ENCODE measurements around the gene PDE4D. TPM values are rescaled to one million over a fixed set of nuclear protein-coding genes. Genes with fewer than 3 reads are reported as not detected.

The PDE4D gene
- total RNA-seq, 1 experiment from 2014 or later = 5.3 TPM

DNA sequence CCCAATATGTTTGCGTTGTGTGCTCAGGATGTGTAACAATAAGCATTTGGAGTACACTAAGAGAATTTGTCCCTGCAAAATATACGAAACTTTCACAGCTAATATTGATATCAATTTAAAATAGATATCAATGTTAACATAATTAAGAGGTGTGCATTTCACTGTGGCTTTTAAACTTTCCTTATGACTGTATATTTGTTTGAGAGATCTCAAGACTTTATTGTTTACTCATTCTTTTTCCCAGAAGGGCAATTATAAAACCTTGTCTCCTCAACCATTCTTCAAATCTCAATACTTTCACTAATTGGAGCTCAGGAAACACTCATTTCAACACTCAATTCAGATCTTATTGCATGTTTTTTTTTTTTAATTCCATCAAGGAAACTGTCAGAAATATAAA is 241.1 kb downstream of the PDE4D start:
- Histone ChIP-seq H3K4me3 (ENCODE audit: insufficient read depth, low read depth, low read length) (no peak overlapping the region), H3K27me3 (ENCODE audit: control insufficient read depth, insufficient read depth, low read length) (no peaks in the 10 kb centered on the region), H3K36me3 (replicated peaks; ENCODE audit: control insufficient read depth, insufficient read depth, low read length) (no peaks in the 10 kb centered on the region)
- DNase-seq = no peak

DNA sequence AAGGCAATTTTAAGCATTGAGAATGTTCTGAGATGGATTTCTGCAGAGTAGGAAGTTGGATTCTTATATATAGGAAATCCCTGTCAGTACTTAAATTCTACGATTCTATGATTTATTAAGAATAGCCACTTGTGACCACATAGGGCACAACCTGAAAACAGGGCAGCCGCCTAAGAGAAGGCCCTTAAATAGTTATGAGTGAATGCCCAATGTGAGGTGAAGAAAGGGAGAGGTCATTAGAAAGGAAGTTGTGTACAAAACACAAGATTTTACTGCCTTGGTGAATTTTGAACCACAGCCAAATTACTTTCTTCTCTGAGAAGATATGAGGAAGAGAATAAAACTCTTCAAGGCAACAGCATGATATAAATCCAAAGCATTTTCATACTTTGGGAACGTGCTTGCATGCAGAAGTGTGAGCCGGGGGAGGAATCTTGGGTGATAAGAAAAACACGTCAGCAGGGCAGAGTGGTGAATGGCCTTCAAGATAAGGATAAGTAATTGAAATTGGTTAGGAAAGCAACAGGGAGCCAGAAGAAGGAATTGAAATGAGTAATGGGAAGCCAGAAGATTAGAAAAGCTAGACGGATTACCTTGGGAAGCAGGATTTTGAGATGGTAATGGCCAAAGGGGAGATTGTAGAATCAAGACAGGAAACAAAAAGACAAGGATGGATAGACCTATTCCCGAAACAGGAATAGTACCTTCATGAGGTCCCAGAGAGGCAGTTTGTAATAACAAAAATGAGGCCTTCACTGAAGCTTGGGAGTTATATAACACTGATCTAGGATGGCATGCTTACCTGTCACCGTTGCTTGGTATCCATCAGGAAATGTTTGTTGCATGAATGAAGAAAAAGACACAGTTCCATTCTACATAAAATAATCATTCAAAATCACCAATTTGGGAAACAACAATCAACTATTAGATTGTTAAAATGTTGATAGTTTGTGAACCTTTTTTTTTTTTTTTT is 244.3 kb downstream of the PDE4D start:
- no peaks in the 10 kb centered on the region for H3K36me3 ChIP-seq (replicated peaks; ENCODE audit: control insufficient read depth, insufficient read depth, low read length)
- H3K4me3 ChIP-seq (ENCODE audit: insufficient read depth, low read depth, low read length) = no peak overlapping the region
- DNase-seq = no peak
- H3K27me3 ChIP-seq (ENCODE audit: control insufficient read depth, insufficient read depth, low read length) = no peaks in the 10 kb centered on the region

DNA sequence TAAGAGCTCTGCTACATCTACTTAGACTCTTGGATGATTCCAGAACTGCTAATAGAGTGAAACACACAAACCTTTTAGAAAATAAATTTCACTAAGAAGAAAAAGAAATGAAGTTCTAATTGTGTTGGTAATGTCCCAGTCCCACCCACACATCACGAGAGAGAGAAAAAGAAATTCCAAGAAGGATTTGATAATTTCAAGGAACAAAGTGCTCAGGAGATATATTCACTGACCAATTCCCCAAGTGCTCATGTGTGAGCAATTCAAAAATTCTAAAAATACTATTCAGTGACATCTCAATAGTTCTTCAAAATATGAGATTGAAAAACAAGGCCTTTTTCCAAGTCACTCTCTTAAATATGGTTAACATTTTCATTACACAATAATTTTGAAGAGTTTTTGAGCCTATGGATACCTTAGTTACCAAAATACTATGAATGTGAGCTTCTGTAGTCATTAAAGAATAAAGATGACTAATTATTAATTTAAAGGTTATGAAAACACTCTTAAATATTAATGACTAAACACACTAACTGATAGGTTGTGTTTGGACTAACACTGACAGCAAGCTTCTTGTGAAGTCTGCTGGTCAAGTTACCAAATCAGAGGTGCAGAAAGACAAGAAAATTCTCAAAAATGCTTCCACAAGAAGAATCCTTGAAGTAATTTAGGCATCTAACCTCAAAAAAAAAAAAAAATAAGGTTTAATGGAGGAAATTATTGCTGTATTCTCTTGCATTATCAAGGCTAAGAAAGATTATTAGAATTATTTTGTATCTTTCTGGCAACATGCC is 245.3 kb downstream of the PDE4D start:
- DNase-seq = no peak
- Histone ChIP-seq H3K27me3 (ENCODE audit: control insufficient read depth, insufficient read depth, low read length) (no peaks in the 10 kb centered on the region), H3K36me3 (replicated peaks; ENCODE audit: control insufficient read depth, insufficient read depth, low read length) (no peaks in the 10 kb centered on the region), H3K4me3 (ENCODE audit: insufficient read depth, low read depth, low read length) (no peak overlapping the region)

GRCh38 chr5:59645380-59645779 is 248.1 kb downstream of the PDE4D start:
- no peak overlapping the region for H3K4me3 ChIP-seq (ENCODE audit: insufficient read depth, low read depth, low read length)
- no peaks in the 10 kb centered on the region for H3K36me3 ChIP-seq (replicated peaks; ENCODE audit: control insufficient read depth, insufficient read depth, low read length)
- H3K27me3 ChIP-seq (ENCODE audit: control insufficient read depth, insufficient read depth, low read length) = no peaks in the 10 kb centered on the region
- no peak for DNase-seq

GRCh38 chr5:59640411-59640810 is 253.1 kb downstream of the PDE4D start:
- no peak for DNase-seq
- H3K27me3 ChIP-seq (ENCODE audit: control insufficient read depth, insufficient read depth, low read length) = no peaks in the 10 kb centered on the region
- no peaks in the 10 kb centered on the region for H3K36me3 ChIP-seq (replicated peaks; ENCODE audit: control insufficient read depth, insufficient read depth, low read length)
- no peak overlapping the region for H3K4me3 ChIP-seq (ENCODE audit: insufficient read depth, low read depth, low read length)

- H3K36me3 ChIP-seq (replicated peaks; ENCODE audit: control insufficient read depth, insufficient read depth, low read length) = no peaks in the 10 kb centered on the region
- H3K27me3 ChIP-seq (ENCODE audit: control insufficient read depth, insufficient read depth, low read length) = no peaks in the 10 kb centered on the region
- no peak overlapping the region for H3K4me3 ChIP-seq (ENCODE audit: insufficient read depth, low read depth, low read length)
- DNase-seq = no peak
Observed at GRCh38 chr5:59637884-59638580, 255.5 kb downstream of the PDE4D start.

DNA sequence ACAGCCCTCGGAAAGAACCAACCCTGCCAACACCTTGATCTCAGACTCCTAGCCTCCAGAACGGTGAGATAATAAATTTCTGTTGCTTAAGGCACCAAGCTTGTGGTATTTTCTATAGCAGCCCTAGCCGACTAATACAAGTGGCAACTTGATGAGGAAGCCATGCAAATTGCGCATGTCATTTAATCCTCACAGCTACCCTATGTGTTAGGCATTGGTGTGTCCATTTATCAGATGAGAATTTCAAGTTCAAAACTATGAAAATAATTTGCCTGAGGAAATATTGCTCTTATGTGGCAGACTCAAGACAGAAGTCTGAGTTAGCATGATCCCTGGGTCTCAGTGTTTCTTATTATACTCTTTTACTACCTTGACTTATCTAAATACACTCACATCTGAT is 264.0 kb downstream of the PDE4D start:
- no peak for DNase-seq
- H3K36me3 ChIP-seq (replicated peaks; ENCODE audit: control insufficient read depth, insufficient read depth, low read length) = no peaks in the 10 kb centered on the region
- H3K27me3 ChIP-seq (ENCODE audit: control insufficient read depth, insufficient read depth, low read length) = no peaks in the 10 kb centered on the region
- H3K4me3 ChIP-seq (ENCODE audit: insufficient read depth, low read depth, low read length) = no peak overlapping the region

DNA sequence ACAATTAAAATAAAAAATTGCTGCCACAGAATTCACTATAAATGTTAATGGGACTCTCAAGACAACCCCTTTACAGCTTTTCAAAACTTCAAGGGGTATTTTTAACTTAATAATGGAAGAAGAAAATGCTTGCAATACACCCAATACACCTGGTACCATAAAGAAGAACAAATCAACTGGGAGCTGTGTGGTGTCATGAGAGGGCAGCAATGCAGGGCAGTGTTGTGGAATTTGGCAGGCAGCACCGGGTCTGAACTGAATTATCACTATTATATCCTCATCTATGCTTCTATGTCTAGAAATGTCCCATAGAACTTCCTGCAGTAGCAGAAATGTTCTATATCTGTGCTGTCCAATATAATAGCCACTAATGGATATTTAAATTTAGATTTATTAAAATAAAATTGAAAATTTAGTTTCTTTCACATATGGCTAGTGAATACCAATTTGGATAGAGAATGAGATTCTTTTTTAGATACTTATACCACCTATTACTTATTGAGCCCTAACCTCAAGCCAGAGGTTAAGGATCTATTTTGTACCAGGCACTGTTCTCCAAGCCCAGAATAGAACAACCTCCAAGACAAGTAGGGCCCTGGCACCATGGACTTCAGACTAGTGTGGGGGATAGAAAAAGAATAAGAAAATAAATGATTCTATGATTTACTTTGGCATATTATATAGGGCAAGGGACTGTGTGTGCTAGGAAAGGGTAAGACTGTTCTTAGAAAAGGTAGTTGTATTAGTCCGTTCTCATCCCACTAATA is 265.3 kb downstream of the PDE4D start:
- H3K36me3 ChIP-seq (replicated peaks; ENCODE audit: control insufficient read depth, insufficient read depth, low read length) = no peaks in the 10 kb centered on the region
- no peak for DNase-seq
- no peak overlapping the region for H3K4me3 ChIP-seq (ENCODE audit: insufficient read depth, low read depth, low read length)
- H3K27me3 ChIP-seq (ENCODE audit: control insufficient read depth, insufficient read depth, low read length) = no peaks in the 10 kb centered on the region

GRCh38 chr5:59624898-59625297 is 268.6 kb downstream of the PDE4D start:
- Histone ChIP-seq H3K27me3 (ENCODE audit: control insufficient read depth, insufficient read depth, low read length) (no peaks in the 10 kb centered on the region), H3K4me3 (ENCODE audit: insufficient read depth, low read depth, low read length) (no peak overlapping the region), H3K36me3 (replicated peaks; ENCODE audit: control insufficient read depth, insufficient read depth, low read length) (no peaks in the 10 kb centered on the region)
- DNase-seq = no peak

GRCh38 chr5:59622848-59623247 is 270.7 kb downstream of the PDE4D start:
- no peak for DNase-seq
- Histone ChIP-seq H3K36me3 (replicated peaks; ENCODE audit: control insufficient read depth, insufficient read depth, low read length) (no peaks in the 10 kb centered on the region), H3K27me3 (ENCODE audit: control insufficient read depth, insufficient read depth, low read length) (no peaks in the 10 kb centered on the region), H3K4me3 (ENCODE audit: insufficient read depth, low read depth, low read length) (no peak overlapping the region)

- Histone ChIP-seq H3K4me3 (ENCODE audit: insufficient read depth, low read depth, low read length) (no peak overlapping the region), H3K36me3 (replicated peaks; ENCODE audit: control insufficient read depth, insufficient read depth, low read length) (no peaks in the 10 kb centered on the region), H3K27me3 (ENCODE audit: control insufficient read depth, insufficient read depth, low read length) (no peaks in the 10 kb centered on the region)
- no peak for DNase-seq
Observed at GRCh38 chr5:59621477-59621876, 272.0 kb downstream of the PDE4D start.

GRCh38 chr5:59620535-59621212 is 272.9 kb downstream of the PDE4D start:
- DNase-seq = no peak
- Histone ChIP-seq H3K36me3 (replicated peaks; ENCODE audit: control insufficient read depth, insufficient read depth, low read length) (no peaks in the 10 kb centered on the region), H3K27me3 (ENCODE audit: control insufficient read depth, insufficient read depth, low read length) (no peaks in the 10 kb centered on the region), H3K4me3 (ENCODE audit: insufficient read depth, low read depth, low read length) (no peak overlapping the region)

DNA sequence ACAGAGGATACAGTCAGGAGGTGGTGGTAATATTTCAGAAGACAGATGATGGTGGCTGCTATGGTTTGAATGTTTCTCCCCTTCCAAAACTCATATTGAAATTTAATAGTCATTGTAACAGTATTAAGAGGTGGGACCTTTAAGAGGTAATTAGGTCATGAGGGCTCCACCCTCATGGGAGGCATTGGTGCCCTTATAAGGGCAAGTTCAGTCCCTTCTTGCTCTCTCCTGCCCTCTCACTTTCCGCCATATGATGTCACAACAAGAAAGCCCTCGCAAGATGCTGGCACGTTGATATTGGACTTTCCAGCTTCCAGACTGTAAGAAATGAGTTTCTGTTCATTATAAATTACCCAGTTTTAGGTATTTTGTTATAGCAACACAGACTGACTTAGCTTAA is 274.9 kb downstream of the PDE4D start:
- DNase-seq = no peak
- no peaks in the 10 kb centered on the region for H3K36me3 ChIP-seq (replicated peaks; ENCODE audit: control insufficient read depth, insufficient read depth, low read length)

More for the DNA sequence above, 274.9 kb downstream of the PDE4D start:
- Histone ChIP-seq H3K4me3 (ENCODE audit: insufficient read depth, low read depth, low read length) (no peak overlapping the region), H3K27me3 (ENCODE audit: control insufficient read depth, insufficient read depth, low read length) (no peaks in the 10 kb centered on the region)

Measured in H7 (cell line).